ENCODE results near the gene KLB.

GRCh38 chr4:39433878-39434492 is 27.3 kb downstream of the KLB start:
- no peak for TF ChIP-seq CTCF (conservative IDR thresholded peaks at IDR 0.05)
- no peak for TF ChIP-seq ZFX (IDR thresholded peaks at IDR 0.05)
